ENCODE data around the gene MMP24. TPM values are rescaled to one million over a fixed set of nuclear protein-coding genes. Genes with fewer than 3 reads are reported as not detected.

Gene MMP24
- polyA plus RNA-seq, 1 of the 3 experiments (the other 2 are of a cell fraction), result 18.1 TPM

DNA sequence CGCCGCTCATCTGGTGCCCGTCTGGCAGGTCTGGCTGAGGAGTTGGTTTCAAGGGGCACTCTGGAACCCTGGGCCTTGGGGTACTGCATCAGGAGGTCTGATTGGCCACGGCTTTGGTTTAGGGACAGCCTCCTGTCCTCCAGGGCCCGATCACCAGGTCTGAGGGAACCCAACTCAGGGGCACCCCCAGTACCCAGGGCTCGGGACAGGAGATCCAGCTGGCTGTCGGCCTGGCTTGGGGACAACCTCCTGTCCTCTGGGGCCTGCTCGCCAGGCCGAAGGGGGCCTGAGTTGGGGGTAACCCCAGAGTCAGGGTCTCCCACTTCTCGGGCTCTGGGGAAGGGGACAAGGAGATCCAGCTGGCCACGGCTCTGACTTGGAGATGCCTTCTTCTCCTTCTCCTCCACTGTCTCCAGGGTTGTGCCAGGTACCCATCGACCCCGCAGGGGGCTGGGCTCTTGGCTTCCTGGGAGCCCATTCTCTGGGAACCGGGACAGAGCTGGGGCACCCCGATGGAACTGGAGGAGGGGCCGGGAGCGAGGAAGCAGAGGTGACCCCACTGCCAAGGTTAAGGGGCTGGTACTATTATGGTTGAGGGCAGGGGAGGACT, 60.5 kb downstream of the MMP24 start:
- no peak overlapping the region for H3K4me2 ChIP-seq
- POLR2A ChIA-PET, result no interaction called here
- no peaks in the 10 kb centered on the region for H3K9me2 ChIP-seq
- peaks cover 4% of the 10 kb centered on the region for H3F3A ChIP-seq (replicated peaks; ENCODE audit: insufficient read depth)
- H3K27ac ChIP-seq (ENCODE audit: low read depth in 2 of 2, low read length in 1 of 2), result no peak overlapping the region
- no peaks in the 10 kb centered on the region for H3K9me3 ChIP-seq
- H2AFZ ChIP-seq (ENCODE audit: low read depth), result no peak overlapping the region
- peaks cover 0 to 26% of the 10 kb centered on the region in 2 experiments; a peak in 3 of 4 replicates for H3K4me1 ChIP-seq (ENCODE audit: control insufficient read depth in 1 of 2, insufficient read depth in 2 of 2, low read depth in 1 of 2, low read length in 1 of 2)
- TF ChIP-seq, protein P1, sequence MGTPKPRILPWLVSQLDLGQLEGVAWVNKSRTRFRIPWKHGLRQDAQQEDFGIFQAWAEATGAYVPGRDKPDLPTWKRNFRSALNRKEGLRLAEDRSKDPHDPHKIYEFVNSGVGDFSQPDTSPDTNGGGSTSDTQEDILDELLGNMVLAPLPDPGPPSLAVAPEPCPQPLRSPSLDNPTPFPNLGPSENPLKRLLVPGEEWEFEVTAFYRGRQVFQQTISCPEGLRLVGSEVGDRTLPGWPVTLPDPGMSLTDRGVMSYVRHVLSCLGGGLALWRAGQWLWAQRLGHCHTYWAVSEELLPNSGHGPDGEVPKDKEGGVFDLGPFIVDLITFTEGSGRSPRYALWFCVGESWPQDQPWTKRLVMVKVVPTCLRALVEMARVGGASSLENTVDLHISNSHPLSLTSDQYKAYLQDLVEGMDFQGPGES (IDR thresholded peaks at IDR 0.05; ENCODE audit: low read depth, low read length), result no peak
- TF ChIP-seq TAF1 (IDR thresholded peaks at IDR 0.05; ENCODE audit: borderline replicate concordance, low read depth, low read length) (no peak), GABPA (IDR thresholded peaks at IDR 0.05; ENCODE audit: low read depth) (no peak), RFX5 (IDR thresholded peaks at IDR 0.05; ENCODE audit: low read length) (no peak), CHD2 (IDR thresholded peaks at IDR 0.05; ENCODE audit: low read length, partially characterized antibody) (no peak), EP300 (IDR thresholded peaks at IDR 0.05; ENCODE audit: borderline replicate concordance in 1 of 2, low read depth in 1 of 2, low read length in 1 of 2) (no peak), RXRA (IDR thresholded peaks at IDR 0.05; ENCODE audit: borderline replicate concordance, low read depth) (no peak), ELF1 (IDR thresholded peaks at IDR 0.05) (no peak)
- TF ChIP-seq, protein P2, sequence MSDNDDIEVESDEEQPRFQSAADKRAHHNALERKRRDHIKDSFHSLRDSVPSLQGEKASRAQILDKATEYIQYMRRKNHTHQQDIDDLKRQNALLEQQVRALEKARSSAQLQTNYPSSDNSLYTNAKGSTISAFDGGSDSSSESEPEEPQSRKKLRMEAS (IDR thresholded peaks at IDR 0.05; ENCODE audit: low read depth), result no peak
- no peak for DNase-seq
- peaks cover 3 to 7% of the 10 kb centered on the region in 2 experiments for H3K36me3 ChIP-seq (replicated peaks in 1 of 2; ENCODE audit: control insufficient read depth in 1 of 2, insufficient read depth in 2 of 2, low read length in 1 of 2)
- CTCF ChIA-PET, result interaction anchor here (1.1 to 1.3 kb wide), 3 partner anchors 16 to 190 kb away, joined by 3 to 4 read pairs (median 3); no protein-coding TSS in a partner anchor
- H3K9ac ChIP-seq, result no peak overlapping the region
- no peaks in the 10 kb centered on the region for H3K27me3 ChIP-seq (ENCODE audit: insufficient read depth)
- whole genome bisulfite sequencing (ENCODE audit: low lambda C conversion rate), result 83% methylated on average over 14 of the region's 17 CpGs
- H4K20me1 ChIP-seq (ENCODE audit: insufficient read depth), result no peaks in the 10 kb centered on the region
- peaks cover 25% of the 10 kb centered on the region for H3K79me2 ChIP-seq (ENCODE audit: insufficient read depth)
- H3K4me3 ChIP-seq (ENCODE audit: low read depth in 2 of 2, low read length in 1 of 2), result no peak overlapping the region

DNA sequence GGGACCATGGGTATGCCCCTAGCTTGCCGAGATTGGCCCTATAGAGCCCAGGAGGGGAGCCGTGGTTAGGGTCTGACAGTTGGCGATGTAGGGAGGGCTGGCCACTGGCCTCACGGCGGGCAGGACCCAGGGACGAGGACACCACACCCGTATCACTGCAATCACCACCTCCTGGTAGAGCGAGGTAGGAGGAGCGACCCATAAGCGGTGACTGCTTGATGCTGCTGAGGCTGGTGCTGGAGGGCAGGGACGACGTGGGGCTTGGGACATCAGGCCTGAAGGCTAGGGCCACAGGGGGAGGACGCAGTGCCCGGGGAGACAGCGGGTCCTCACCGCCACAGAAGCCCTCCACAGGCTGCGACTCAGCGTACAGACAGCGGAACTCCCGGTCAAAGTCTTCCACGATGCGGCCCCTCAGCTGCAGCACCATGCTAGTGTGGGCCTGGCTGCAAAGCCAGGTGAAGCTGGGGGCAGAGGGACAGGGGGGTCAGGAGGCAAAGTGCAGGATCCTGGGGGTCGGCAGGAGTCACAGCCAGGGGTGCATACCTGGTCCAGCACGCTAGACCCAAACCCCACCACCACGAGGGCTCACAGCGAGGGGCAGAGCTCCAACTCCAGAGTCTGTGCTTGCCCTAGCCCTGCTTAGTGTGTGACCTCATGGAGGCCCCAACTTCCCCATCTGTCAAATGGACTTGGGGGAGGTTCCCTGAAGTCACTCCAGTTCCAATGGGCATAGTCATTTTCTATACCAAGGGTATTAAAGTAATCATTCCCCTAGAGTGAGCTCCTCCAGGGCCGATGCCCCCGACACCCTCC, 61.2 kb downstream of the MMP24 start:
- POLR2A ChIA-PET, result no interaction called here
- WGBS (ENCODE audit: low lambda C conversion rate), result 89% methylated on average over 7 of the region's 28 CpGs
- H3K9me2 ChIP-seq, result no peaks in the 10 kb centered on the region
- peaks cover 18% of the 10 kb centered on the region for H3K79me2 ChIP-seq (ENCODE audit: insufficient read depth)
- H3K9me3 ChIP-seq, result no peaks in the 10 kb centered on the region
- no peak overlapping the region for H2AFZ ChIP-seq (ENCODE audit: low read depth)
- H3K4me3 ChIP-seq (ENCODE audit: low read depth in 2 of 2, low read length in 1 of 2), result no peak overlapping the region
- H3K27ac ChIP-seq (ENCODE audit: low read depth in 2 of 2, low read length in 1 of 2), result no peak overlapping the region
- H3K4me2 ChIP-seq, result no peak overlapping the region
- H3K4me1 ChIP-seq (ENCODE audit: control insufficient read depth in 1 of 2, insufficient read depth in 2 of 2, low read depth in 1 of 2, low read length in 1 of 2), result peaks cover 0 to 26% of the 10 kb centered on the region in 2 experiments; a peak in 3 of 4 replicates
- H4K20me1 ChIP-seq (ENCODE audit: insufficient read depth), result no peaks in the 10 kb centered on the region
- H3K27me3 ChIP-seq (ENCODE audit: insufficient read depth), result no peaks in the 10 kb centered on the region
- CTCF ChIA-PET, result interaction anchor here (1.1 to 1.2 kb wide), 2 partner anchors 143 to 191 kb away, joined by 3 read pairs; no protein-coding TSS in a partner anchor
- no peaks in the 10 kb centered on the region for H3K36me3 ChIP-seq (replicated peaks in 1 of 2; ENCODE audit: control insufficient read depth in 1 of 2, insufficient read depth in 2 of 2, low read length in 1 of 2)
- DNase-seq, result no peak
- H3F3A ChIP-seq (replicated peaks; ENCODE audit: insufficient read depth), result no peaks in the 10 kb centered on the region
- H3K9ac ChIP-seq, result no peak overlapping the region
- TF ChIP-seq, protein P3, sequence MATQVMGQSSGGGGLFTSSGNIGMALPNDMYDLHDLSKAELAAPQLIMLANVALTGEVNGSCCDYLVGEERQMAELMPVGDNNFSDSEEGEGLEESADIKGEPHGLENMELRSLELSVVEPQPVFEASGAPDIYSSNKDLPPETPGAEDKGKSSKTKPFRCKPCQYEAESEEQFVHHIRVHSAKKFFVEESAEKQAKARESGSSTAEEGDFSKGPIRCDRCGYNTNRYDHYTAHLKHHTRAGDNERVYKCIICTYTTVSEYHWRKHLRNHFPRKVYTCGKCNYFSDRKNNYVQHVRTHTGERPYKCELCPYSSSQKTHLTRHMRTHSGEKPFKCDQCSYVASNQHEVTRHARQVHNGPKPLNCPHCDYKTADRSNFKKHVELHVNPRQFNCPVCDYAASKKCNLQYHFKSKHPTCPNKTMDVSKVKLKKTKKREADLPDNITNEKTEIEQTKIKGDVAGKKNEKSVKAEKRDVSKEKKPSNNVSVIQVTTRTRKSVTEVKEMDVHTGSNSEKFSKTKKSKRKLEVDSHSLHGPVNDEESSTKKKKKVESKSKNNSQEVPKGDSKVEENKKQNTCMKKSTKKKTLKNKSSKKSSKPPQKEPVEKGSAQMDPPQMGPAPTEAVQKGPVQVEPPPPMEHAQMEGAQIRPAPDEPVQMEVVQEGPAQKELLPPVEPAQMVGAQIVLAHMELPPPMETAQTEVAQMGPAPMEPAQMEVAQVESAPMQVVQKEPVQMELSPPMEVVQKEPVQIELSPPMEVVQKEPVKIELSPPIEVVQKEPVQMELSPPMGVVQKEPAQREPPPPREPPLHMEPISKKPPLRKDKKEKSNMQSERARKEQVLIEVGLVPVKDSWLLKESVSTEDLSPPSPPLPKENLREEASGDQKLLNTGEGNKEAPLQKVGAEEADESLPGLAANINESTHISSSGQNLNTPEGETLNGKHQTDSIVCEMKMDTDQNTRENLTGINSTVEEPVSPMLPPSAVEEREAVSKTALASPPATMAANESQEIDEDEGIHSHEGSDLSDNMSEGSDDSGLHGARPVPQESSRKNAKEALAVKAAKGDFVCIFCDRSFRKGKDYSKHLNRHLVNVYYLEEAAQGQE (IDR thresholded peaks at IDR 0.05; ENCODE audit: low read depth, low read length), result no peak
- no peak for TF ChIP-seq EP300 (IDR thresholded peaks at IDR 0.05; ENCODE audit: borderline replicate concordance in 1 of 2, low read depth in 1 of 2, low read length in 1 of 2)
- TF ChIP-seq, protein P4, sequence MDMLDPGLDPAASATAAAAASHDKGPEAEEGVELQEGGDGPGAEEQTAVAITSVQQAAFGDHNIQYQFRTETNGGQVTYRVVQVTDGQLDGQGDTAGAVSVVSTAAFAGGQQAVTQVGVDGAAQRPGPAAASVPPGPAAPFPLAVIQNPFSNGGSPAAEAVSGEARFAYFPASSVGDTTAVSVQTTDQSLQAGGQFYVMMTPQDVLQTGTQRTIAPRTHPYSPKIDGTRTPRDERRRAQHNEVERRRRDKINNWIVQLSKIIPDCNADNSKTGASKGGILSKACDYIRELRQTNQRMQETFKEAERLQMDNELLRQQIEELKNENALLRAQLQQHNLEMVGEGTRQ (IDR thresholded peaks at IDR 0.05; ENCODE audit: borderline replicate concordance, low read depth, low read length), result no peak
- no peak for TF ChIP-seq ELF1 (IDR thresholded peaks at IDR 0.05)
- no peak for TF ChIP-seq RXRA (IDR thresholded peaks at IDR 0.05; ENCODE audit: borderline replicate concordance, low read depth)
- TF ChIP-seq, protein P5, sequence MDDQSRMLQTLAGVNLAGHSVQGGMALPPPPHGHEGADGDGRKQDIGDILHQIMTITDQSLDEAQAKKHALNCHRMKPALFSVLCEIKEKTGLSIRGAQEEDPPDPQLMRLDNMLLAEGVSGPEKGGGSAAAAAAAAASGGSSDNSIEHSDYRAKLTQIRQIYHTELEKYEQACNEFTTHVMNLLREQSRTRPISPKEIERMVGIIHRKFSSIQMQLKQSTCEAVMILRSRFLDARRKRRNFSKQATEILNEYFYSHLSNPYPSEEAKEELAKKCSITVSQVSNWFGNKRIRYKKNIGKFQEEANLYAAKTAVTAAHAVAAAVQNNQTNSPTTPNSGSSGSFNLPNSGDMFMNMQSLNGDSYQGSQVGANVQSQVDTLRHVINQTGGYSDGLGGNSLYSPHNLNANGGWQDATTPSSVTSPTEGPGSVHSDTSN (IDR thresholded peaks at IDR 0.05), result no peak
- no peak for TF ChIP-seq TEAD4 (IDR thresholded peaks at IDR 0.05; ENCODE audit: borderline replicate concordance, insufficient read depth)
- TF ChIP-seq, protein P1 (IDR thresholded peaks at IDR 0.05; ENCODE audit: low read depth, low read length), result no peak
- TF ChIP-seq NFIC (IDR thresholded peaks at IDR 0.05; ENCODE audit: borderline replicate concordance), result no peak
- TF ChIP-seq MEF2A (IDR thresholded peaks at IDR 0.05; ENCODE audit: borderline replicate concordance, low read depth), result no peak
- TF ChIP-seq JUND (IDR thresholded peaks at IDR 0.05), result no peak

All from SK-N-SH (cell line).